HCT116 (cell line): ENCODE results near the gene UBALD2. TPM values are rescaled to one million over a fixed set of nuclear protein-coding genes. Genes with fewer than 3 reads are reported as not detected.

Source experiments
- ATAC-seq: fragments of 200-7000 bp; cut with Tn5 transposase; 2 replicates; pipeline ENCODE4 v1.9.1; 2020; ENCODE audit warnings: mild to moderate bottlenecking, moderate library complexity
- BruUV-seq: library from RNA; stranded (reverse); fragments of 400-500 nt; replicated peaks from 2 replicates; lab custom pipeline; 2021; lab: Mats Ljungman, UMichigan
- CTCF ChIA-PET: fragments of 300-600 bp; sonication (Branson Sonifier 250); formaldehyde crosslinking; loops from one replicate; lab custom pipeline; 2021; ENCODE audit warnings: antibody characterized with exemption; lab: Charles Lee
- POLR2A ChIA-PET: fragments of 300-600, 350-600 bp; sonication (Branson Sonifier 250); formaldehyde crosslinking; loops from one replicate; lab custom pipeline; 2021; ENCODE audit warnings: antibody characterized with exemption; lab: Charles Lee
- RAD21 ChIA-PET, 2 experiments: fragments of 300-600 bp; sonication (Branson Sonifier 250); formaldehyde crosslinking; loops; one replicate each; lab custom pipeline; 2023; ENCODE audit warnings: low total read pairs in 2 of 2; ENCODE audit not compliant: uncharacterized antibody in 2 of 2, unreplicated experiment in 2 of 2, low non-redundant PET in 1 of 2; lab: Charles Lee
- DNase-seq: peaks from one replicate; pipeline ENCODE4 v3.0.0-alpha.2; 2010; ENCODE audit warnings: low read depth, low spot score
- H2AFZ ChIP-seq: fragments of 200-600 bp; shearing (Covaris generic), sonication (generic); 2 replicates; pipeline ENCODE4 v1.6.1; 2017; ENCODE audit warnings: low read depth, mixed run types, mixed read lengths, antibody characterized with exemption, low read length; ENCODE audit not compliant: poor library complexity, severe bottlenecking
- H3K27ac ChIP-seq: 2 replicates; pipeline ENCODE4 v1.5.1; 2012; ENCODE audit warnings: low read depth, low read length
- H3K27me3 ChIP-seq: fragments of 200-600 bp; sonication (generic); 2 replicates; pipeline ENCODE4 v1.6.1; 2016; ENCODE audit warnings: mixed run types, low read length, mixed read lengths; ENCODE audit not compliant: insufficient read depth
- H3K36me3 ChIP-seq, 2 experiments: fragments of 200-500 bp in 1 of 2; fragments of 200-600 bp in 1 of 2; sonication (Bioruptor generic) in 1 of 2; sonication (generic) in 1 of 2; 2 replicates each; pipeline versions ENCODE4 v1.5.1 to v1.6.1; 2014 to 2016; ENCODE audit warnings: low read length in 2 of 2, inconsistent platforms in 1 of 2, mixed read lengths in 1 of 2, mixed run types in 1 of 2; ENCODE audit not compliant: insufficient read depth in 2 of 2, control insufficient read depth in 1 of 2
- H3K4me1 ChIP-seq, 2 experiments: fragments of 200-600 bp in 1 of 2; sonication (generic) in 1 of 2; 2 replicates each; pipeline versions ENCODE4 v1.5.1 to v1.6.1; 2012 to 2017; ENCODE audit warnings: low read length in 2 of 2, inconsistent platforms in 1 of 2, mild to moderate bottlenecking in 1 of 2, mixed read lengths in 1 of 2, mixed run types in 1 of 2, moderate library complexity in 1 of 2; ENCODE audit not compliant: insufficient read depth in 2 of 2, control insufficient read depth in 1 of 2
- H3K4me2 ChIP-seq: fragments of 200-600 bp; sonication (generic); 2 replicates; pipeline ENCODE4 v1.6.1; 2017; ENCODE audit warnings: mixed run types, low read length, mixed read lengths
- H3K4me3 ChIP-seq, 2 experiments: fragments of 200-600 bp in 1 of 2; sonication (generic) in 1 of 2; replicated peaks in 1 of 2; 2 replicates each; pipeline ENCODE4 v1.5.1; 2011 to 2016; ENCODE audit warnings: low read length in 2 of 2, control low read depth in 1 of 2, low read depth in 1 of 2, mild to moderate bottlenecking in 1 of 2, mixed read lengths in 1 of 2, mixed run types in 1 of 2
- H3K79me2 ChIP-seq: fragments of 200-600 bp; sonication (generic); 2 replicates; pipeline ENCODE4 v1.6.1; 2017; ENCODE audit warnings: mild to moderate bottlenecking, mixed run types, low read length, moderate library complexity, mixed read lengths; ENCODE audit not compliant: insufficient read depth
- H3K9ac ChIP-seq: fragments of 200-600 bp; sonication (generic); 2 replicates; pipeline ENCODE4 v1.6.1; 2016; ENCODE audit warnings: low read length, mixed read lengths
- H3K9me2 ChIP-seq: fragments of 200-600 bp; sonication (generic), shearing (Covaris generic); 2 replicates; pipeline ENCODE4 v1.6.1; 2017; ENCODE audit warnings: mixed run types, mild to moderate bottlenecking, moderate library complexity; ENCODE audit not compliant: insufficient read depth
- H3K9me3 ChIP-seq, 2 experiments: fragments of 200-500 bp in 1 of 2; fragments of 200-600 bp in 1 of 2; sonication (Bioruptor generic) in 1 of 2; sonication (generic) in 1 of 2; 2 replicates each; pipeline ENCODE4 v1.6.1; 2014 to 2017; ENCODE audit warnings: low read length in 2 of 2, mixed read lengths in 2 of 2, inconsistent platforms in 1 of 2, low read depth in 1 of 2, mild to moderate bottlenecking in 1 of 2, mixed run types in 1 of 2, moderate library complexity in 1 of 2; ENCODE audit not compliant: control insufficient read depth in 1 of 2, insufficient read depth in 1 of 2
- H4K20me1 ChIP-seq: fragments of 200-600 bp; sonication (generic), shearing (Covaris generic); 2 replicates; pipeline ENCODE4 v1.6.1; 2017; ENCODE audit warnings: mixed run types, mild to moderate bottlenecking, moderate library complexity; ENCODE audit not compliant: insufficient read depth
- CBX3 ChIP-seq: IDR thresholded peaks from 2 replicates; pipeline ENCODE4 v1.6.1; 2012; ENCODE audit warnings: low read depth
- CEBPB ChIP-seq: IDR thresholded peaks from 2 replicates; pipeline ENCODE4 v1.6.1; 2012; ENCODE audit warnings: low read depth
- EGR1 ChIP-seq: IDR thresholded peaks from 2 replicates; pipeline ENCODE4 v1.6.1; 2012; ENCODE audit warnings: low read depth
- ELF1 ChIP-seq: IDR thresholded peaks from 2 replicates; pipeline ENCODE4 v1.6.1; 2012; ENCODE audit warnings: low read depth, borderline replicate concordance
- EZH2 ChIP-seq: fragments of 200-600 bp; sonication (generic); IDR thresholded peaks from 2 replicates; pipeline ENCODE4 v1.6.1; 2017; ENCODE audit warnings: antibody characterized with exemption, mixed run types
- EZH2phosphoT487 ChIP-seq: fragments of 200-600 bp; IDR thresholded peaks from 2 replicates; pipeline ENCODE4 v1.6.1; 2018; ENCODE audit warnings: antibody characterized with exemption, borderline replicate concordance
- POLR2A ChIP-seq: IDR thresholded peaks from 2 replicates; pipeline ENCODE4 v1.7.0; 2011; ENCODE audit warnings: borderline replicate concordance; ENCODE audit not compliant: insufficient read depth, insufficient read length; ENCODE audit errors: extremely low read depth
- POLR2AphosphoS5 ChIP-seq: IDR thresholded peaks from 2 replicates; pipeline ENCODE4 v1.6.1; 2011; ENCODE audit warnings: mild to moderate bottlenecking, low read depth, low read length, moderate library complexity
- RAD21 ChIP-seq: IDR thresholded peaks from 2 replicates; pipeline ENCODE4 v1.6.1; 2012; ENCODE audit warnings: low read depth, mild to moderate bottlenecking
- SIN3A ChIP-seq: IDR thresholded peaks from 2 replicates; pipeline ENCODE4 v1.6.1; 2012; ENCODE audit warnings: low read depth
- SP1 ChIP-seq: IDR thresholded peaks from 2 replicates; pipeline ENCODE4 v1.6.1; 2012; ENCODE audit warnings: low read depth
- YY1 ChIP-seq: IDR thresholded peaks from 2 replicates; pipeline ENCODE4 v1.6.1; 2011; ENCODE audit warnings: low read length, low read depth, moderate library complexity, mild to moderate bottlenecking; ENCODE audit not compliant: insufficient replicate concordance; ENCODE audit errors: extremely low read depth
- ZFX ChIP-seq: fragments of 450-650 bp; IDR thresholded peaks from 2 replicates; pipeline ENCODE4 v1.6.1; 2017
- ZNF274 ChIP-seq: fragments of 200-500 bp; sonication (Bioruptor generic); IDR thresholded peaks from 2 replicates; pipeline ENCODE4 v1.6.1; 2014; ENCODE audit warnings: mild to moderate bottlenecking, low read depth, low read length, inconsistent platforms
- intact Hi-C: fragments of 100-400 bp; cut with micrococcal nuclease; formaldehyde crosslinking; loops from 2 replicates; pipeline ENCODE4 v1.10.0; 2022
- total RNA-seq: library from RNA; stranded (reverse); gene quantifications from one replicate; pipeline ENCODE4 v1.2.1, GENCODE V29; 2021; ENCODE audit not compliant: unreplicated experiment
- TF ChIP-seq, protein P1 (sequence below), 3 experiments: fragments of 200-600 bp in 1 of 3; sonication (generic) in 1 of 3; IDR thresholded peaks in 2 of 3; conservative IDR thresholded peaks in 1 of 3; 2 replicates each; pipeline ENCODE4 v1.5.1; 2012 to 2017; ENCODE audit warnings: low read depth in 2 of 3, low read length in 2 of 3, antibody characterized with exemption in 1 of 3, borderline replicate concordance in 1 of 3, control low read depth in 1 of 3, mild to moderate bottlenecking in 1 of 3, mixed read lengths in 1 of 3, mixed run types in 1 of 3, moderate library complexity in 1 of 3; ENCODE audit not compliant: insufficient read depth in 1 of 3
- TF ChIP-seq, protein P2 (sequence below): IDR thresholded peaks from 2 replicates; pipeline ENCODE4 v1.6.1; 2011; ENCODE audit warnings: mild to moderate bottlenecking, low read length, moderate library complexity; ENCODE audit not compliant: insufficient replicate concordance; ENCODE audit errors: extremely low read depth
- TF ChIP-seq, protein P3 (sequence below): IDR thresholded peaks from 2 replicates; pipeline ENCODE4 v1.6.1; 2012; ENCODE audit warnings: low read depth

Gene UBALD2
- total RNA-seq, 1 experiment from 2014 or later = 94.3 TPM

DNA sequence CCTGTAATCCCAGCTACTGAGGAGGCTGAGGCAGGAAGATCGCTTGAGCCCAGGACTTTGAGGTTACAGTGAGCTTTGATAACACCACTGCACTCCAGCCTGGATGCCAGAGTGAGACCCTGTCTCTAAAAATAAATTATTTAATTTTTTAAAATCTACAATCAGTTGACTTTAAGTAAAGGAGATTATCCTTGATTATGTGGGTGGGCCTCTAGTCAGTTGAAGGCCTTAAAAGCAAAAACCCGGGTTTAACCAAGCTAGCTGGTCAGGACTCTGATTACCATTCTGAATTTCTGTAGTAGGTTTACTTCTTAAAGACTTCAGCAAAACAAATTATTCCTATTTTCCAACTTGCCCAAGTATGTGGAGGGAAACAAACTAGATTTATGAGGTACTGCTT lies 29.3 kb upstream of the UBALD2 start:
- H3K79me2 ChIP-seq = no peaks in the 10 kb centered on the region
- no peak overlapping the region for H3K9ac ChIP-seq
- POLR2A ChIA-PET = no interaction called here
- no TSS peak for BruUV-seq
- H3K9me3 ChIP-seq = no peaks in the 10 kb centered on the region
- no peak for ATAC-seq
- no peak overlapping the region for H3K4me3 ChIP-seq
- no peaks in the 10 kb centered on the region for H3K9me2 ChIP-seq
- RAD21 ChIA-PET = no interaction called here
- intact Hi-C loops = no loop called here
- TF ChIP-seq POLR2AphosphoS5 (no peak), ZFX (no peak), ZNF274 (no peak), CBX3 (no peak), CEBPB (no peak), EGR1 (no peak), SP1 (no peak), SIN3A (no peak), POLR2A (no peak), ELF1 (no peak), EZH2 (no peak), YY1 (no peak), RAD21 (no peak), EZH2phosphoT487 (no peak)
- TF ChIP-seq, protein P1, sequence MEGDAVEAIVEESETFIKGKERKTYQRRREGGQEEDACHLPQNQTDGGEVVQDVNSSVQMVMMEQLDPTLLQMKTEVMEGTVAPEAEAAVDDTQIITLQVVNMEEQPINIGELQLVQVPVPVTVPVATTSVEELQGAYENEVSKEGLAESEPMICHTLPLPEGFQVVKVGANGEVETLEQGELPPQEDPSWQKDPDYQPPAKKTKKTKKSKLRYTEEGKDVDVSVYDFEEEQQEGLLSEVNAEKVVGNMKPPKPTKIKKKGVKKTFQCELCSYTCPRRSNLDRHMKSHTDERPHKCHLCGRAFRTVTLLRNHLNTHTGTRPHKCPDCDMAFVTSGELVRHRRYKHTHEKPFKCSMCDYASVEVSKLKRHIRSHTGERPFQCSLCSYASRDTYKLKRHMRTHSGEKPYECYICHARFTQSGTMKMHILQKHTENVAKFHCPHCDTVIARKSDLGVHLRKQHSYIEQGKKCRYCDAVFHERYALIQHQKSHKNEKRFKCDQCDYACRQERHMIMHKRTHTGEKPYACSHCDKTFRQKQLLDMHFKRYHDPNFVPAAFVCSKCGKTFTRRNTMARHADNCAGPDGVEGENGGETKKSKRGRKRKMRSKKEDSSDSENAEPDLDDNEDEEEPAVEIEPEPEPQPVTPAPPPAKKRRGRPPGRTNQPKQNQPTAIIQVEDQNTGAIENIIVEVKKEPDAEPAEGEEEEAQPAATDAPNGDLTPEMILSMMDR (IDR thresholded peaks at IDR 0.05 in 2 of 3, conservative IDR thresholded peaks at IDR 0.05 in 1 of 3; ENCODE audit: borderline replicate concordance in 1 of 3, insufficient read depth in 1 of 3, low read depth in 2 of 3, low read length in 2 of 3) = no peak
- TF ChIP-seq, protein P2, sequence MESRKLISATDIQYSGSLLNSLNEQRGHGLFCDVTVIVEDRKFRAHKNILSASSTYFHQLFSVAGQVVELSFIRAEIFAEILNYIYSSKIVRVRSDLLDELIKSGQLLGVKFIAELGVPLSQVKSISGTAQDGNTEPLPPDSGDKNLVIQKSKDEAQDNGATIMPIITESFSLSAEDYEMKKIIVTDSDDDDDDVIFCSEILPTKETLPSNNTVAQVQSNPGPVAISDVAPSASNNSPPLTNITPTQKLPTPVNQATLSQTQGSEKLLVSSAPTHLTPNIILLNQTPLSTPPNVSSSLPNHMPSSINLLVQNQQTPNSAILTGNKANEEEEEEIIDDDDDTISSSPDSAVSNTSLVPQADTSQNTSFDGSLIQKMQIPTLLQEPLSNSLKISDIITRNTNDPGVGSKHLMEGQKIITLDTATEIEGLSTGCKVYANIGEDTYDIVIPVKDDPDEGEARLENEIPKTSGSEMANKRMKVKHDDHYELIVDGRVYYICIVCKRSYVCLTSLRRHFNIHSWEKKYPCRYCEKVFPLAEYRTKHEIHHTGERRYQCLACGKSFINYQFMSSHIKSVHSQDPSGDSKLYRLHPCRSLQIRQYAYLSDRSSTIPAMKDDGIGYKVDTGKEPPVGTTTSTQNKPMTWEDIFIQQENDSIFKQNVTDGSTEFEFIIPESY = no peak
- TF ChIP-seq, protein P3, sequence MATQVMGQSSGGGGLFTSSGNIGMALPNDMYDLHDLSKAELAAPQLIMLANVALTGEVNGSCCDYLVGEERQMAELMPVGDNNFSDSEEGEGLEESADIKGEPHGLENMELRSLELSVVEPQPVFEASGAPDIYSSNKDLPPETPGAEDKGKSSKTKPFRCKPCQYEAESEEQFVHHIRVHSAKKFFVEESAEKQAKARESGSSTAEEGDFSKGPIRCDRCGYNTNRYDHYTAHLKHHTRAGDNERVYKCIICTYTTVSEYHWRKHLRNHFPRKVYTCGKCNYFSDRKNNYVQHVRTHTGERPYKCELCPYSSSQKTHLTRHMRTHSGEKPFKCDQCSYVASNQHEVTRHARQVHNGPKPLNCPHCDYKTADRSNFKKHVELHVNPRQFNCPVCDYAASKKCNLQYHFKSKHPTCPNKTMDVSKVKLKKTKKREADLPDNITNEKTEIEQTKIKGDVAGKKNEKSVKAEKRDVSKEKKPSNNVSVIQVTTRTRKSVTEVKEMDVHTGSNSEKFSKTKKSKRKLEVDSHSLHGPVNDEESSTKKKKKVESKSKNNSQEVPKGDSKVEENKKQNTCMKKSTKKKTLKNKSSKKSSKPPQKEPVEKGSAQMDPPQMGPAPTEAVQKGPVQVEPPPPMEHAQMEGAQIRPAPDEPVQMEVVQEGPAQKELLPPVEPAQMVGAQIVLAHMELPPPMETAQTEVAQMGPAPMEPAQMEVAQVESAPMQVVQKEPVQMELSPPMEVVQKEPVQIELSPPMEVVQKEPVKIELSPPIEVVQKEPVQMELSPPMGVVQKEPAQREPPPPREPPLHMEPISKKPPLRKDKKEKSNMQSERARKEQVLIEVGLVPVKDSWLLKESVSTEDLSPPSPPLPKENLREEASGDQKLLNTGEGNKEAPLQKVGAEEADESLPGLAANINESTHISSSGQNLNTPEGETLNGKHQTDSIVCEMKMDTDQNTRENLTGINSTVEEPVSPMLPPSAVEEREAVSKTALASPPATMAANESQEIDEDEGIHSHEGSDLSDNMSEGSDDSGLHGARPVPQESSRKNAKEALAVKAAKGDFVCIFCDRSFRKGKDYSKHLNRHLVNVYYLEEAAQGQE = no peak
- TF ChIP-seq, all 23 proteins: peak for 0
- H3K27ac ChIP-seq = no peak overlapping the region
- no peak overlapping the region for H3K4me2 ChIP-seq
- H3K4me1 ChIP-seq = peaks cover 0 to 18% of the 10 kb centered on the region in 2 experiments; a peak in 2 of 4 replicates
- CTCF ChIA-PET = no interaction called here
- H4K20me1 ChIP-seq = no peaks in the 10 kb centered on the region
- no peaks in the 10 kb centered on the region for H3K27me3 ChIP-seq
- H3K36me3 ChIP-seq = no peaks in the 10 kb centered on the region
- no peak overlapping the region for H2AFZ ChIP-seq
- no peak for DNase-seq
